ENCODE measurements around the gene DOCK2.

DOCK2 gene

DNA sequence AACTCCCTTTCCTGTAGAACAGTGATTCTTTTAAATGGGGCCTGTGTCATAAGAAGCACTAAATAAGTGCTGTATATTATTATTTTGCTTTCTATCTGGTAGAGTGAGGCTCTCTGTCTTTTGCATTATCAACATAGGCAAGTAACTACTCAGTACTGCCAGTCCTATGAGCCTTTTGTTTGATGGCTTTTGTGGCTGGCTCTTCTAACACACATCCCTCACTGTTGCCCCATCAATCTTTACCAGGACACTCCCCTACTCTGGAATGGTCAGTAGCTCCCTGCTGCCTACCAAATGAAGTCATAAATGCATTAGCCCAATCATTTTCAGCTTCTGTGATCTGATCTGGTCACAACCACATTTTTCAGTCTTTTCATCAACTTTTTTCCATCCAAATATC, 205.6 kb downstream of the DOCK2 start:
- TF ChIP-seq, protein P1, sequence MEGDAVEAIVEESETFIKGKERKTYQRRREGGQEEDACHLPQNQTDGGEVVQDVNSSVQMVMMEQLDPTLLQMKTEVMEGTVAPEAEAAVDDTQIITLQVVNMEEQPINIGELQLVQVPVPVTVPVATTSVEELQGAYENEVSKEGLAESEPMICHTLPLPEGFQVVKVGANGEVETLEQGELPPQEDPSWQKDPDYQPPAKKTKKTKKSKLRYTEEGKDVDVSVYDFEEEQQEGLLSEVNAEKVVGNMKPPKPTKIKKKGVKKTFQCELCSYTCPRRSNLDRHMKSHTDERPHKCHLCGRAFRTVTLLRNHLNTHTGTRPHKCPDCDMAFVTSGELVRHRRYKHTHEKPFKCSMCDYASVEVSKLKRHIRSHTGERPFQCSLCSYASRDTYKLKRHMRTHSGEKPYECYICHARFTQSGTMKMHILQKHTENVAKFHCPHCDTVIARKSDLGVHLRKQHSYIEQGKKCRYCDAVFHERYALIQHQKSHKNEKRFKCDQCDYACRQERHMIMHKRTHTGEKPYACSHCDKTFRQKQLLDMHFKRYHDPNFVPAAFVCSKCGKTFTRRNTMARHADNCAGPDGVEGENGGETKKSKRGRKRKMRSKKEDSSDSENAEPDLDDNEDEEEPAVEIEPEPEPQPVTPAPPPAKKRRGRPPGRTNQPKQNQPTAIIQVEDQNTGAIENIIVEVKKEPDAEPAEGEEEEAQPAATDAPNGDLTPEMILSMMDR (IDR thresholded peaks at IDR 0.05; ENCODE audit: insufficient read depth, low read depth, low read length, missing control alignments), result no peak
- no peak for DNase-seq (ENCODE audit: low read depth)
- no peak overlapping the region for H3K4me3 ChIP-seq (ENCODE audit: low read length)

DNA sequence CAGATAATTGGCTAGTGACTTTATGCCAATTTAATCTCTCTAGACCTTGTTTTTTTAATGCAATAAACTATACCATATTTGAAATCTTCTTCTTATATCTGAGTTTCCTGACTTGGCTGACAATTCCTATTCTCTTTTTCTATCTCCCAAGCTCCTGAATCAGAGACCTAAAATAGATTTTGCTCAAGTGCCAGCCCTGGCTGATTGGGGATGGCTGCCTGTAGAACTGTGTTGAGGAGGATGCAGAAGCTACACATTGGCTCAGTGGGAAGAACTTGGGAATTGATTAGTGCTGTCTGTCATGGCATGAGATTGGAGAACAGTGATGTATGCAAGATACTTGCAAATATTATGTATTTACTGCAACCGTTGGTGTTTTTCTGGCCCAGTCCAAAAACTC, 210.4 kb downstream of the DOCK2 start:
- no peak overlapping the region for H3K4me3 ChIP-seq (ENCODE audit: low read length)
- no peak for DNase-seq (ENCODE audit: low read depth)
- TF ChIP-seq, protein P1 (IDR thresholded peaks at IDR 0.05; ENCODE audit: insufficient read depth, low read depth, low read length, missing control alignments), result no peak

DNA sequence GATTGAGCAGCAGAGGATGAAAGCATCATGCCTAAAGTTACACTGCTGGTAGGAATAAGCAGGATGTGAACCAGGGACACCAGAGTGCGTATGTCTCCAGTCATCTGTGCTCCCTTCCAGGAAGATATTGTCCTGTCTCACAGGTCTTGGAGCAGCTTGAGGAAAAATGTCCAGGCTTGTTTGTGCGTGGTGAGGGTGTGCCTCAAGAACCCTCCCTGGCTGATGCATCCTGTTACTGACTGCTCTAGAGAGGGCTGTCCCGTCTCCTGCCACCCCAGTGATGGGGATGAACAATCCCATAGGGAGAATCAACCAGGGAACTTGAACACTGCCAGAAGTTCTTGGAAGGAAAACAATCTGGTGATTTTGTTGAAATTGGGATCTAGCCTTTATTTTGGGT, 211.2 kb downstream of the DOCK2 start:
- H3K4me3 ChIP-seq (ENCODE audit: low read length), result no peak overlapping the region
- DNase-seq (ENCODE audit: low read depth), result peak; percentile 85

DNA sequence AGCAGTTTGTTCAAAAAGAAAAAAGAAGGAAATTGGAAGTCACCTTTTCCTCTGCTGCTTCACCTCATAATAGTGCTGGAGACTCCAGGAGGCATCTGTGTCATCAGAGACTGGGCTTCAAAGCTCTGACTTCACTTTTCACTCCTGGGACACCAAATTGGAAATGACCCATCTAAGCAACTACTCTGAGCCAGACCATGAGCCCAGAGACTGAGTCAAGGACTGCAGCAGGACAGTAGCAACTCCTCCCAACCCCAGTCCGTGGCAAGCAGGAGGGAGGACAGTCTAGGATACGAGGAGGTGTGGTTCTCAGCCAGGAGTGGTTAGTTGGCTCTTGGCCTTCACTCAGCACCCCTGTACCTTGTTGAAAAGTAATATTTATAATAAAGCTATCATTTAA, 211.7 kb downstream of the DOCK2 start:
- H3K4me3 ChIP-seq (ENCODE audit: low read length), result no peak overlapping the region

More for the DNA sequence above, 211.2 kb downstream of the DOCK2 start:
- TF ChIP-seq, protein P1 (IDR thresholded peaks at IDR 0.05; ENCODE audit: insufficient read depth, low read depth, low read length, missing control alignments), result no peak

DNA sequence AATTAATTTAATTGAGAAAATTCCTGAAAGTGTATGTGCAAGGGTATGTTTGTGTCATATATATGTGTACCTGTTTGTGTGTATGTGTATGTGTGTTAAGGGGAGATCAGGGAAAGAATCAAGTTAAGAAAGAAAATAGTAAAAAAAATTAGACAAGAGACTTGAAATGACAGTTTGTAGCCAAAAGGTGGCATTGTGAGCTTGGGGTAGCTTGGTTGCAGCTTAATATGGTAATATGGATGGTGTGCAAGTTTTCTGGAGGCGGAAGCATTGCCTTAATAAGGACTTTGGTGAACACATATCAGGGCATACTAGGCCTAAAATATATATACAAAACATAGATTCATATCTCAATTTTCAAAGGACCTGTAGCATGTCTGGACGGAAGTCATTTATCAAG, 213.3 kb downstream of the DOCK2 start:
- DNase-seq (ENCODE audit: low read depth), result no peak
- H3K4me3 ChIP-seq (ENCODE audit: low read length), result no peak overlapping the region
- TF ChIP-seq, protein P1 (IDR thresholded peaks at IDR 0.05; ENCODE audit: insufficient read depth, low read depth, low read length, missing control alignments), result peak; percentile 21

More for the DNA sequence above, 211.7 kb downstream of the DOCK2 start:
- TF ChIP-seq, protein P1 (IDR thresholded peaks at IDR 0.05; ENCODE audit: insufficient read depth, low read depth, low read length, missing control alignments), result no peak
- no peak for DNase-seq (ENCODE audit: low read depth)

DNA sequence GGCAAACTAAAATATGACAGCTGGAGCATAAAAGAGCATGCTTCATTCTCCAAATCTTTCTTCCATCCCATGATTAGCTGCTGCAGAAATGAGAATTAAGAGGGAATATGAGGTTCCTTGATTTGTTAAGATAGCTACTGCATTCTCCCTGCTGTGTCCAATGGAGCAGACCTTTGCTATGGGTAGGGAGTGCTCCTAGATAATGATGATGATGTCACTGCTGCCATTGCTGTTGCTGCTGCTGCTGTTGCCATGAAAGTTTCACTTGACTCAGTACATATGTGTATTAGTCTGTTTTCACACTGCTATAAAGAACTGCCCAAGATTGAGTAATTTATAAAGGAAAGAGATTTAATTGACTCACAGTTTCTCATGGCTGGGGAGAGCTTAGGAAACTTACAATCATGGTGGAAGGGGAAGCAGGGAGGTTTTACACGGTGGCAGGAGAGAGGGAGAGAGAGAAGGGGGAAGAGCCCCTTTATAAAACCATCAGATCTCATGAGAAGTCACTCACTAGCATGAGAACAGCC, 214.3 kb downstream of the DOCK2 start:
- H3K4me3 ChIP-seq (ENCODE audit: low read length), result no peak overlapping the region
- peak; percentile 12 for DNase-seq (ENCODE audit: low read depth)
- TF ChIP-seq, protein P1 (IDR thresholded peaks at IDR 0.05; ENCODE audit: insufficient read depth, low read depth, low read length, missing control alignments), result no peak

DNA sequence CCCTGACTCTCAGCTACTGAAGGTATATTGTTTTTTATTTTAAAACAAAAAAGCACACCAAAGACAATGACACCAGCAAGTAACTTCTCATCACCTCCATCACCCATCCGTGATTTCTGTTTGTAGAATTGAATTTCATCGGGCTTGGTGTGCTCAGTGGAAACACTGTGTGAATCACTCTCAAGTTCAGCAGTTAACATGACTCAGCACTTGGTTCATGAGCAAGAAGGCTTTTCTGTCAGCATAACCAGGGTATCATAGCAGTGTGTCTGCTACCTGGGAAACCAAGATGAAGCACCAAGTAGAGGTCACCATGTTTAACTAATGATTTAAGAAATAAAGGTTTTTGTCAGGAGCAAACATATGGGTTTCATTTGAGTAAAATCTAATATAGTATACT, 219.5 kb downstream of the DOCK2 start:
- no peak overlapping the region for H3K4me3 ChIP-seq (ENCODE audit: low read length)
- peak; percentile 88 for DNase-seq (ENCODE audit: low read depth)
- TF ChIP-seq, protein P1 (IDR thresholded peaks at IDR 0.05; ENCODE audit: insufficient read depth, low read depth, low read length, missing control alignments), result no peak
